GM12878 (cell line): ENCODE data around the gene DCST1. TPM values are rescaled to one million over a fixed set of nuclear protein-coding genes. Genes with fewer than 3 reads are reported as not detected.
A peak's percentile ranks its signal among the peaks of the same experiment; 100 is the strongest.

Experiments used
- ATAC-seq: fragments of 200-7000 bp; cut with Tn5 transposase; 3 replicates; pipeline ENCODE4 v1.9.1; 2020; ENCODE audit warnings: mild to moderate bottlenecking, moderate library complexity
- BruUV-seq: library from RNA; stranded (reverse); fragments of 400-500 nt; replicated peaks from 2 replicates; lab custom pipeline; 2021; lab: Mats Ljungman, UMichigan
- CTCF ChIA-PET: fragments of 300-600 bp; sonication (Branson Sonifier 250); formaldehyde crosslinking; extraction: SDS; loops from one replicate; lab custom pipeline; 2021; ENCODE audit warnings: inconsistent platforms; lab: Yijun Ruan, JAX
- POLR2A ChIA-PET: fragments of 350-600 bp; formaldehyde crosslinking; extraction: SDS; loops from one replicate; lab custom pipeline; 2021; ENCODE audit warnings: inconsistent platforms; lab: Charles Lee
- RAD21 ChIA-PET: fragments of 300-600 bp; sonication (Branson Sonifier 250); formaldehyde crosslinking; loops from one replicate; lab custom pipeline; 2023; ENCODE audit warnings: antibody characterized with exemption; ENCODE audit not compliant: unreplicated experiment; lab: Charles Lee
- SMC1A ChIA-PET: fragments of 300-600 bp; sonication (Branson Sonifier 250); formaldehyde crosslinking; loops from one replicate; lab custom pipeline; 2023; ENCODE audit not compliant: unreplicated experiment, uncharacterized antibody; lab: Charles Lee
- DNase-seq: peaks from one replicate; pipeline ENCODE4 v3.0.0-alpha.2; 2011; ENCODE audit warnings: low read depth, low spot score
- FAIRE-seq: peaks from 3 replicates; lab custom pipeline; 2011; peaks lifted over from hg19 to GRCh38; lab: Jason Lieb, UNC
- H2AFZ ChIP-seq: 2 replicates; pipeline ENCODE4 v1.6.0; 2011; ENCODE audit warnings: low read depth, low read length, control low read depth; ENCODE audit not compliant: control insufficient read depth
- H3K27ac ChIP-seq: 2 replicates; pipeline ENCODE4 v1.5.1; 2011; ENCODE audit warnings: control low read depth; ENCODE audit not compliant: control insufficient read depth, insufficient read depth
- H3K27me3 ChIP-seq, 2 experiments: replicated peaks in 1 of 2; 2 replicates each; pipeline versions ENCODE4 v1.6.0 to v1.6.1; 2011; ENCODE audit warnings: low read length in 1 of 2; ENCODE audit not compliant: control insufficient read depth in 2 of 2, insufficient read depth in 2 of 2
- H3K36me3 ChIP-seq, 2 experiments: 2 replicates each; pipeline ENCODE4 v1.5.1; 2011; ENCODE audit warnings: low read length in 1 of 2; ENCODE audit not compliant: control insufficient read depth in 2 of 2, insufficient read depth in 2 of 2
- H3K4me1 ChIP-seq: 2 replicates; pipeline ENCODE4 v1.6.1; 2011; ENCODE audit warnings: mild to moderate bottlenecking, low read length, moderate library complexity, mixed read lengths; ENCODE audit not compliant: control insufficient read depth, insufficient read depth
- H3K4me2 ChIP-seq: 2 replicates; pipeline ENCODE4 v1.6.0; 2011; ENCODE audit warnings: control low read depth; ENCODE audit not compliant: control insufficient read depth, insufficient read depth
- H3K4me3 ChIP-seq: fragments of 200-600 bp; sonication (generic); 2 replicates; pipeline ENCODE4 v1.5.1; 2016
- H3K79me2 ChIP-seq: 2 replicates; pipeline ENCODE4 v1.6.0; 2011; ENCODE audit warnings: low read length; ENCODE audit not compliant: control insufficient read depth, insufficient read depth
- H3K9ac ChIP-seq: 2 replicates; pipeline ENCODE4 v1.8.0; 2011; ENCODE audit warnings: low read length, control low read depth, mixed read lengths; ENCODE audit not compliant: control insufficient read depth, insufficient read depth
- H3K9me3 ChIP-seq: replicated peaks from 3 replicates; pipeline ENCODE4 v1.5.1; 2011; ENCODE audit warnings: mild to moderate bottlenecking, low read length; ENCODE audit not compliant: control insufficient read depth, insufficient read depth
- H4K20me1 ChIP-seq: 2 replicates; pipeline ENCODE4 v1.6.0; 2011; ENCODE audit not compliant: control insufficient read depth, insufficient read depth
- BACH1 ChIP-seq: fragments of 450-650 bp; IDR thresholded peaks from 2 replicates; pipeline ENCODE4 v1.6.1; 2017; ENCODE audit warnings: mild to moderate bottlenecking, borderline replicate concordance
- CREM ChIP-seq: IDR thresholded peaks from 2 replicates; pipeline ENCODE4 v1.6.1; 2014; ENCODE audit warnings: antibody characterized with exemption, low read depth
- ETV6 ChIP-seq, 2 experiments: fragments of 450-650 bp in 1 of 2; IDR thresholded peaks in 1 of 2; conservative IDR thresholded peaks in 1 of 2; 2 replicates each; pipeline ENCODE4 v1.6.1; 2014; ENCODE audit warnings: antibody characterized with exemption in 1 of 2, borderline replicate concordance in 1 of 2, low read depth in 1 of 2, mild to moderate bottlenecking in 1 of 2, moderate library complexity in 1 of 2
- WGBS: methylation state at CpG from one replicate; pipeline ENCODE4 v1.1.6; 2016; ENCODE audit warnings: low lambda C conversion rate; ENCODE audit not compliant: insufficient replicate concordance, insufficient coverage; ENCODE audit errors: missing lambda C conversion rate; 5-methylcytosine and 5-hydroxymethylcytosine counted together
- in situ Hi-C: fragments of 300-500 bp; cut with MboI; formaldehyde crosslinking; loops from 9 replicates; pipeline ENCODE4 v1.14.3; 2018; ENCODE audit warnings: mixed read lengths
- intact Hi-C: fragments of 100-400 bp; cut with micrococcal nuclease; formaldehyde crosslinking; loops from one replicate; pipeline ENCODE4 v1.14.2; 2022; ENCODE audit not compliant: unreplicated experiment
- polyA plus RNA-seq, 11 experiments: library from polyadenylated mRNA; depleted of rRNA in 4 of 11; unstranded in 6 of 11; stranded (reverse) in 5 of 11; fragments of >200 nt; fragmentation: Nextera tagmentation in 4 of 11; fragmentation: Illumina TruSeq in 1 of 11; extraction: Ambion mirVana in 4 of 11; extraction: Trizol in 1 of 11; gene quantifications; 1 replicate in 1 of 11; 2 replicates in 10 of 11; pipeline versions ENCODE4 v1.2.1 to v1.2.3, GENCODE V29; 2011 to 2016; ENCODE audit warnings: inconsistent platforms in 2 of 11, missing spikeins in 2 of 11, low read depth in 1 of 11
- total RNA-seq, 4 experiments: library from RNA; depleted of rRNA in 3 of 4; stranded (reverse); fragments of >200 nt in 3 of 4; fragmentation: Illumina TruSeq in 1 of 4; extraction: Trizol in 1 of 4; gene quantifications; 2 replicates each; pipeline versions ENCODE4 v1.2.1 to v1.2.3, GENCODE V29; 2013 to 2021

DCST1 gene
- total and polyA plus RNA-seq, 10 of the 15 experiments (the other 5 are each of a cell fraction or from before 2014, with no cell fraction given) = not detected

DNA sequence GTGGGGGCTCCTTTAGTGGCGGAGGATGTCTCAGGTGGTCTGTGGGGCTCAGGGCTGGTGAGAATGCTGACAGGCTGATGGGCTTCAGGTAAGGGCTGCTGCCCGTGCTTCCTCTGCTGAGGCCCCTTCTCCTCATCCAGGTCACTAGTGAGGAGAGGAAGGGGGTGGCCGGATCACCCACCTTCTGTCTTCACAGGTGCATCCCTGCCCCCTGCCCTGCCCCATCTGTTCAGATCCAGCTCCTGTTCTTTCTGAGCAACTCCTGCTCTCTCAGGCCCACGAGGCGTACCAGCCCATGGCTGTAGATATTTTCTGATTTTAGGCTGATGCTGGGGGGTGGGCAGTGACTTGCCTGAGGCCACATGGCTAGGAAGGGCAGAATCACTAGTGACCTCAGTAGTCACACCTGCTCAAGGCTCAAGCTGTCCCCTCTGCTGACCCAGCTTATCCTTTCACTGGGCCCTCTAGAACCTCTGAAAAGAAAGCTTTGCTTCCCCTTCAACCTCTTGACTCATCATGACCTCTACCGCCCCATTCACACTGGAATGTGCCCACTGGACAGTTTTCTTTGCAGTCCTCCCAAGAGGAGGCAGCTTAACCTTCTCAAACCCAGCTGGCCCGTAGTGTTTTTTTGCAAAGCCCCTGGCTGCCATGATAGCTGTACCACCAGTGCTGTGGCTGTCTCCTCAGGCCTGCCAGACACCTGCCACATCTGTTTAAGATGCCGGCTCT lies 14.8 kb upstream of the DCST1 start:
- DNase-seq (no peak), ATAC-seq (no peak), FAIRE-seq (no peak)
- no peaks in the 10 kb centered on the region; the same call in 1 of the 2 replicates for H3K79me2 ChIP-seq
- TF ChIP-seq BACH1 (0 out of 2 replicates have a peak, but pooled peaks have one; percentile 17), ETV6 (conservative IDR thresholded peaks at IDR 0.05 in 1 of 2, IDR thresholded peaks at IDR 0.05 in 1 of 2; ENCODE audit: borderline replicate concordance in 1 of 2, low read depth in 1 of 2) (no peak), CREM (no peak)
- no peak overlapping the region for H3K27ac ChIP-seq
- H4K20me1 ChIP-seq = no peaks in the 10 kb centered on the region
- no peaks in the 10 kb centered on the region; a peak in 1 of 4 replicates for H3K27me3 ChIP-seq
- peaks cover 0 to 15% of the 10 kb centered on the region in 2 experiments; a peak in 2 of 4 replicates for H3K36me3 ChIP-seq
- in situ Hi-C loops = no loop called here
- intact Hi-C loops = no loop called here
- RAD21 ChIA-PET = interaction anchor here (1.1 to 3.1 kb wide), 3 partner anchors 15 to 63 kb away, joined by 3 to 14 read pairs (median 4); partner anchors contain the start of genes PBXIP1 and ZBTB7B
- H3K4me2 ChIP-seq = peak overlapping the region; percentile 35; the same call in 1 of the 2 replicates
- SMC1A ChIA-PET = interaction anchor here (0.8 to 1.6 kb wide), 6 partner anchors 27 to 70 kb away, joined by 3 to 5 read pairs (median 3); partner anchors contain the start of gene SHC1
- no peaks in the 10 kb centered on the region for H3K9me3 ChIP-seq
- WGBS = 94% methylated on average over 7 of the region's 8 CpGs
- H3K4me1 ChIP-seq = peaks cover 19% of the 10 kb centered on the region
- no peak overlapping the region for H3K4me3 ChIP-seq
- H3K9ac ChIP-seq = no peak overlapping the region
- POLR2A ChIA-PET = interaction anchor here (1.6 to 2.8 kb wide), 3 partner anchors 15 to 83 kb away, joined by 4 to 10 read pairs (median 8); partner anchors contain the start of gene PMVK
- CTCF ChIA-PET = interaction anchor here (0.6 to 4.2 kb wide), 13 partner anchors 16 to 459 kb away, joined by 3 to 34 read pairs (median 5); partner anchors contain the start of genes KRTCAP2, PBXIP1, PMVK and SHC1
- no TSS peak for BruUV-seq
- H2AFZ ChIP-seq = no peak overlapping the region
